HG02610 (cell line): ENCODE data around the gene NPW.

ENCODE experiments used
- ATAC-seq: cut with Tn5 transposase; IDR thresholded peaks from one replicate; pipeline ENCODE4 v1.9.1; 2021; ENCODE audit warnings: mild to moderate bottlenecking, moderate library complexity; ENCODE audit not compliant: unreplicated experiment

The NPW gene

GRCh38 chr16:2019518-2019920 lies at the start of gene NPW:
TSS of gene NPW (plus strand) at chr16:2019785.
- ATAC-seq = no peak

- ATAC-seq = peak; percentile 75
Measured at GRCh38 chr16:1971796-1972489, 47.6 kb upstream of the NPW start, which contains the start of gene TBL3. TSS of gene TBL3 (plus strand) at chr16:1972053. CDS start at chr16:1972165, 112 bp downstream.

- ATAC-seq = no peak
Measured at GRCh38 chr16:1972490-1972877, 47.1 kb upstream of the NPW start.

DNA sequence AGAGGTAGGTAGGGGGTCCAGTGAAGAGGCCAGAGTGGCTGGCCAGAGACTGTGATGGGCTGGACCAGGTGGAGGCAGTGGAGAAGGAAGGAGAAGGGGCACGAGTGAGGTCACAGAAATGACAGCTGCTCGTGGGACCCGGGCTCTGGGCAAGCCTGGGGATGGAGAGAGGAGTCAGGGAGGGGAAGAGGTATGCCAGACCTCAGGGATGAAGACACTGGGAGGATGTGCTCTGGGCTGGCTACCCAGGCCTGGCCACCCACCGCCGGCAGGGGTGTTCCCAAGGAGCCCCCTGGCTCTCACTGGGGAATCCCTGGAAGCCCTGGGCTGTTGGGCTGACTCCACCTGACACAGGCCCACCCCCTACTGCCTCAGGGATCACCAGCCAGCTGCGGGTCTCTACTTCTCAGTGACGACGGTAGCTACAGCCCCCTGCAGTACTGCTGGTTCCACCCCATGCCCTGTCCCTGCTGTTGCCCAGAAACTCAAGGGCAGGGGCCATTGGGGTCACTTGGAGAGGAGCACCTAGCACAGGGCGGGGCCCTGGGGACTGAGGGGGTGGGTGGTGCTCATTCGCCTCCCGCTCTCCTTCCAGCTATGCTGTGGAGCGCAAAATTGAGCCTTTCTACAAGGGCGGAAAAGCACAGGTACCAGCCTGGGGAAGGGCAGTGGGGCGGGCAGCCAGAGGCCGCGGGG lies 46.0 kb upstream of the NPW start:
- ATAC-seq = no peak

- ATAC-seq = no peak
Measured at GRCh38 chr16:1974157-1975070, 45.2 kb upstream of the NPW start.

GRCh38 chr16:1975432-1976215 lies 44.0 kb upstream of the NPW start:
- ATAC-seq = no peak

- no peak for ATAC-seq
Measured at GRCh38 chr16:1976216-1976520, 43.4 kb upstream of the NPW start.

DNA sequence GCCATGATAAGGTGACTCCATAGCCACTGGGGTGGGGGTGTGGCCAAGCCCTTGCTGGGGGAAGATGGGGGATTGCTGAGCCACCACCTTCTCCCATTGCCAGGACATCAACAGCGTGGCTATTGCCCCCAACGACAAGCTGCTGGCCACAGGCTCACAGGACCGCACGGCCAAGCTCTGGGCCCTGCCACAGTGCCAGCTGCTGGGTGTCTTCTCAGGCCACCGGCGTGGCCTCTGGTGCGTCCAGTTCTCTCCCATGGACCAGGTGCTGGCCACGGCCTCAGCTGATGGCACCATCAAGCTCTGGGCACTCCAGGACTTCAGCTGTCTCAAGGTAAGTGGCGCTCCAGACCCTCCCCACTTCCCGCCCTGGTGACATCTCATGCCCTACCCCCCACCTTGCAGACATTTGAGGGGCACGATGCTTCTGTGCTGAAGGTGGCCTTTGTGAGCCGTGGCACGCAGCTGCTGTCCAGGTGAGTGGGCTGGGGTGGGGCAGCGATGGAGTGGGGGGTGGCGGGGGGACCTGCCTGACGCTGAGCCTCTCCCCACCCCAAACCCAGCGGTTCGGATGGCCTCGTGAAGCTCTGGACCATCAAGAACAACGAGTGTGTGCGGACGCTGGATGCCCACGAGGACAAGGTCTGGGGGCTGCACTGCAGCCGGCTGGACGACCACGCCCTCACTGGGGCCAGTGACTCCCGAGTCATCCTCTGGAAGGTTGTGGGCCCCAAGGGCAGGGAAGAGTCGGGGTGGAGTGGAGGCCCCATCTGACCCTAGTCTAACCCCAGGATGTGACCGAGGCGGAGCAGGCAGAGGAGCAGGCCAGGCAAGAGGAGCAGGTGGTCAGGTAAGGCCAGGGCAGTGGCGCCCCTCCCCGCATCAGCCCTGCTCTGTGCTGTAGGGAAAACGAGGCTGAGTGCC lies 42.4 kb upstream of the NPW start:
- ATAC-seq = no peak

DNA sequence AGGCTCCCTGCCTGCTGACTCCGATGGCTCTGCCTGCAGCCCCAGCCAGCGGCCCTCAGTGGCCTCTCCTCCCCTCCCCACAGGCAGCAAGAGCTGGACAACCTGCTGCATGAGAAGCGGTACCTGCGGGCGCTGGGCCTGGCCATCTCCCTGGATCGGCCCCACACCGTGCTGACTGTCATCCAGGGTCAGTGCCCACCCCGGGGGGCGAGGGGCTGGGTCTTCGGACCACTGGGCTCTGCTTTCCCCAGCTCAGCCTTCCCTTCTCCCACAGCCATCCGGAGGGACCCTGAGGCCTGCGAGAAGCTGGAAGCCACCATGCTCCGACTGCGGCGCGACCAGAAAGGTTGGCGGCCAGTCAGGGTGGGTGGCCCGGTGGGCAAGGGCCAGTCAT lies 41.7 kb upstream of the NPW start:
- no peak for ATAC-seq

- ATAC-seq = no peak
Measured at GRCh38 chr16:1978476-1979120, 41.0 kb upstream of the NPW start.

DNA sequence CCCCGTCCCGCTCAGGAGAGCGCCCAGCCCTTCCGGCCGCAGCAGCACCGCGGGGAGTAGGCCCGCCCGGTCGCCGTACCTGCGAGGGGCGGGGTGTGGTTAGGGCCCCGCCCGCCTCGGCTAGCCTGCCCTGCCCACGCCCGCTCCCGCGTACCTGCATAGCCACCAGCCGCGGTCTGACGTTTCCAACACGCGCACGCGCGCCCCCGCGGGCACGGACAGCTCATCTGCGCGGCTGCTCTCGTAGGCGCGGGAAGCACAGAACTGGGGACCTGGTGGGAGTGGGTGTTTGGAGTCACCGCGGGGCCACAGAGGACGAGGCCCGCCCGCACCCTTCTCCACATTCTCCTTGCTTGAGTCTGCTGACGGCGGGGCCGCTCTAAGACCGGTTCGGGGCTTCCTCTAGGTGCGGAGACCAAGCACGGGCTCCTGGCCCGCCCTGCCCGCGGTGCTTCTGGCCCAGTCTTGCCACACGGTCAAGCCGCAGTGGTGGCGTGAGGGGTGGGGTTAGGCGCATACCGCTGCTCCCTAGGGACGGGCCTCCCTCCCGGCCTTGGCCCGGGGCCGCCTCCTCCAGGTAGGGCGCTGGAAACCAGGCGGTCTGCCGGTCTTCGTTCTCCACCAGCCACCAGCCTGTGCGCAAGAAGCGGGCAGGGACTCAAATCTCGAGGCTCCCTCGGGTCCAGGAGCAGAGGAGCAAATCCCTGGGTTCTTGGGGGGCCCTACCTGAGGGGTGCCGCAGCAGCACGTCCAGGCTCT lies 40.1 kb upstream of the NPW start:
- ATAC-seq = no peak

- no peak for ATAC-seq
Measured at GRCh38 chr16:1980030-1980769, 39.4 kb upstream of the NPW start.

- ATAC-seq = no peak
Measured at GRCh38 chr16:1980770-1981087, 38.9 kb upstream of the NPW start.

GRCh38 chr16:1981398-1981836 lies 38.2 kb upstream of the NPW start, which contains the start of gene NOXO1:
TSS of gene NOXO1 (minus strand) at chr16:1981469. CDS start at chr16:1981179, 290 bp downstream.
- no peak for ATAC-seq

GRCh38 chr16:1982013-1982433 lies 37.6 kb upstream of the NPW start:
- no peak for ATAC-seq

DNA sequence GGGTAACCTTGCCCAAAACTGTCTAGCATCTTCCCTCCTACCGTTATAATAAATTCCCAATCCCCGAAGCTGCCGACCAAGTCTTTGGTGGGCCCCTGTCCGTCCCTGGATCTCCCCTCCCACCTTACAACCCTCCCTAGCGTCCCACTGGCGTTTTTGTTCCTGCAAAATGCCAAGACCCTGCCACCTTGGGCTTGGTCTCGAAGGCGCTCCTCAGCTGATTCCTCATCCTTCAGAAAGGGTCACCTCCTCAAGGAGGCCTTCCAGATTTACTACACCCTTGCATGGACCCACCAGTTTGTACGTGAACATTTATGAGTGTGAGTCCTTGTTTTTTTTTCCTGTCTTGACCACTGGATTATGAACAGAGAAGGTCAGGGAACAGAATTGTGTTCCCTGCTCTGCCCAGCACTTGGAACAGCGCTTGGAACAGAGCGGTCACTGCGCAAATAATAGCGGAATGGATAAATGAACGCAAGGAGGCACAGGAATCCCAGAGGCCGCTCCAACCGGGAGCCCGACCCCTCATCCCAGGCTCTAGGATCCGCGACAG lies 36.5 kb upstream of the NPW start:
- ATAC-seq = no peak

DNA sequence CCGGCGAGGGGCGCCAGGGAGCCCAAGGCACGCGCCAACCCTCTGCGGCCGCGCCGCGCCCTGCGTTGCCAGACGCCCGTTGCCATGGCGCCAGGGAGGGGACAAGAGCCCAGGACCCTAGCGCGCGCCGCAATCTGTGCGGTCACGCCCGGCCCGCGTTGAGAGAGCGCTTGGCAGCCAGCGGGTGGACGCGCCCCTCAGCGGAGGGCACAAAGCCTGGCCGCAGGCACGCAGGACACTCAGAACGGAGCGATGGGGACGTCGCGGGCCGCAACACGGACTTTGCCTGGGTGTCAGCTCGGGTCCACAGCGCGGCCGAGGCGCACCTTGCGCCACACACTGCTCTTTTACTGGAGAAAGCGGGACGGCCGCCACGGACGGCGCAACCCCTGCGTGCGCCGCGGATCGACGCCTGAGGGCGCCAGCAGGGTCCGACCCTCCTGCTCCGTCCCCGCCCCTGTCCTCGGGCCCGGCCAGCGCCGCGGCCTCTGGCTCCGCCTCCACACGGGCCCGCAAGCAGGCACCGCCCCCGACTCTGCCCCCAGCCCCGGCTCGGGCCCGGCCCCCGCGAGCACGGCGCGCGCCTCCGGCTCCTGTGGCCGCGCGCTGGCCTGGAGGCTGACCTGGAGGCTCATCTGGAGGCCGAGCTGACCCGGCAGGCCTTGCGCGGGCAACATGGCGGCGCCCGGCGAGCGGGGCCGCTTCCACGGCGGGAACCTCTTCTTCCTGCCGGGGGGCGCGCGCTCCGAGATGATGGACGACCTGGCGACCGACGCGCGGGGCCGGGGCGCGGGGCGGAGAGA lies 35.8 kb upstream of the NPW start, which contains the start of gene GFER:
TSS of gene GFER (plus strand) at position 650 of the 803 bp plus-strand sequence. CDS start at position 676, 26 bp downstream.
- ATAC-seq = peak; percentile 78
